ENCODE data around the gene RAE1.

- TF ChIP-seq POLR2AphosphoS5 (IDR thresholded peaks at IDR 0.05; ENCODE audit: borderline replicate concordance, low read depth, low read length) (no peak), EZH2 (IDR thresholded peaks at IDR 0.05) (no peak), FOXP2 (optimal IDR thresholded peaks at IDR 0.05; ENCODE audit: control extremely low read depth, extremely low read length, insufficient read depth) (no peak)
Measured at GRCh38 chr20:57326667-57327455, 24.2 kb upstream of the RAE1 start.
